ENCODE results near the gene PDE4D. TPM values are rescaled to one million over a fixed set of nuclear protein-coding genes. Genes with fewer than 3 reads are reported as not detected.

The PDE4D gene
- total RNA-seq, 1 donor from 2014 or later, result 14.2 TPM

DNA sequence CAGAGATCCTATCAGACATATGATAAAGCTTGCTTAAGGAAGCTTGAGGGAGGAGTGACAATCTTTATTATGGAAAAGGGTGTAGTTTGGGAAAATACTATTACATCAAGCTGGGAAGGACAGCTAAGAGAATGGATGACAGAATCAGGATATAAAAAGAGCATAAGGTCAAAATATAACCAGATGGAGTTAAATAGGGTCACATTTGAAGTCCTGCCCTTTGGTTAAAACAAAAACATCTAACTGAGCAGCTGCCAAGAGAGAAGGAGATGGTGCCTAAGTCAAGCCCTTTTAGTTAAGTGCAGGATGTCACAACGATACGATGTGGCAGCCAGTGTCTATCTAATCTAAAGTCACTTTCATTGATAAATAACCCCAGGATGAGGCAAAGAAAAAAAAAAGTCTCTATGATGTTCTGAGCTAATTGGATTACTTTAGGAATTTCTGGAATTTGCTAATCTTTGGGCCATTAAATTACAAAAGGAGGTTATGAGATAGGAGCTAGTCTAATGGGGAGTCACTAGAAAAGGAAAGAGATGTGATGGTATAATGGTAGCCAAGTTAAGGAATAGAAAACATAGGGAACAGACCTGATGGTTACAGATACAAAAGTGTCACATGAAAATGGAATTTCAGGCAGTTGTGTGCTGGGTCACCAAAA, 365.2 kb downstream of the PDE4D start:
- H3K79me2 ChIP-seq (ENCODE audit: insufficient read depth, low read length), result no peaks in the 10 kb centered on the region
- Mint-ChIP-seq H3K4me1 (ENCODE audit: low read depth, unreplicated experiment) (peaks cover 8% of the 10 kb centered on the region), H3K27me3 (ENCODE audit: low read depth, unreplicated experiment) (no peaks in the 10 kb centered on the region), H3K9me3 (ENCODE audit: unreplicated experiment) (peaks cover 4% of the 10 kb centered on the region), H3K27ac (ENCODE audit: unreplicated experiment) (no peak overlapping the region), H3K4me3 (ENCODE audit: unreplicated experiment) (no peak overlapping the region), H3K36me3 (ENCODE audit: low read depth, unreplicated experiment) (peaks cover 4% of the 10 kb centered on the region)
- H3K4me2 ChIP-seq (ENCODE audit: low read length), result no peak overlapping the region
- no peak for TF ChIP-seq EZH2 (IDR thresholded peaks at IDR 0.05; ENCODE audit: insufficient read depth, low read length)
- TF ChIP-seq, protein P1, sequence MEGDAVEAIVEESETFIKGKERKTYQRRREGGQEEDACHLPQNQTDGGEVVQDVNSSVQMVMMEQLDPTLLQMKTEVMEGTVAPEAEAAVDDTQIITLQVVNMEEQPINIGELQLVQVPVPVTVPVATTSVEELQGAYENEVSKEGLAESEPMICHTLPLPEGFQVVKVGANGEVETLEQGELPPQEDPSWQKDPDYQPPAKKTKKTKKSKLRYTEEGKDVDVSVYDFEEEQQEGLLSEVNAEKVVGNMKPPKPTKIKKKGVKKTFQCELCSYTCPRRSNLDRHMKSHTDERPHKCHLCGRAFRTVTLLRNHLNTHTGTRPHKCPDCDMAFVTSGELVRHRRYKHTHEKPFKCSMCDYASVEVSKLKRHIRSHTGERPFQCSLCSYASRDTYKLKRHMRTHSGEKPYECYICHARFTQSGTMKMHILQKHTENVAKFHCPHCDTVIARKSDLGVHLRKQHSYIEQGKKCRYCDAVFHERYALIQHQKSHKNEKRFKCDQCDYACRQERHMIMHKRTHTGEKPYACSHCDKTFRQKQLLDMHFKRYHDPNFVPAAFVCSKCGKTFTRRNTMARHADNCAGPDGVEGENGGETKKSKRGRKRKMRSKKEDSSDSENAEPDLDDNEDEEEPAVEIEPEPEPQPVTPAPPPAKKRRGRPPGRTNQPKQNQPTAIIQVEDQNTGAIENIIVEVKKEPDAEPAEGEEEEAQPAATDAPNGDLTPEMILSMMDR (IDR thresholded peaks at IDR 0.05; ENCODE audit: insufficient read depth, low read depth, low read length), result no peak
- no peaks in the 10 kb centered on the region for H3K36me3 ChIP-seq (ENCODE audit: insufficient read depth, low read length)
- no peak for FAIRE-seq
- no peaks in the 10 kb centered on the region for H4K20me1 ChIP-seq (ENCODE audit: insufficient read depth, low read length)
- no peak for DNase-seq (ENCODE audit: low read depth)
- H3K4me3 ChIP-seq (ENCODE audit: insufficient read depth, low read depth, low read length), result no peak overlapping the region
- H3K27me3 ChIP-seq (ENCODE audit: insufficient read depth, low read length), result no peaks in the 10 kb centered on the region
- no peak overlapping the region for H3K27ac ChIP-seq (ENCODE audit: low read depth, low read length)
- no peak overlapping the region for H2AFZ ChIP-seq (ENCODE audit: low read depth, low read length)
- H3K4me1 ChIP-seq (ENCODE audit: insufficient read depth, low read length), result peaks cover 12% of the 10 kb centered on the region
- no peak overlapping the region for H3K9ac ChIP-seq (ENCODE audit: low read length)
- H3K9me3 ChIP-seq (ENCODE audit: insufficient read depth, low read depth, low read length), result no peaks in the 10 kb centered on the region

DNA sequence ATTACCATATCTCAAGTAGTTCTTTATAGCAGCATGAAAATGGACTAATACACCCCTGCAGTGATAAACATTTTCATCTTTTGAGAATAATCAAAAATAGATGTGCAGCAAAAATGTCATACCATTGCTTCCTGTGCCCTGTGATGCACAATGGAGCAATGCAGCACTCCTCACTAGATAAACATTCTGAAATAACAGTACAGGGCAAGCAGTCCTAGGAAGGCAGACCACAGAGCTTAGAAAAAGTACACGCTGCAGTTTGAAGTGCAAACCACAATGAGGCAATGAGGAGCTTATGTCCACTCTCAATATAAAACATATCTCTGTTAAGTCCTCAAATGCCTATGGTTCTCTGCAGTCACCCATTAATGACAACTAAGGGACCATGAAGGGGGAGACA, 367.6 kb downstream of the PDE4D start:
- Mint-ChIP-seq H3K27me3 (ENCODE audit: low read depth, unreplicated experiment) (no peaks in the 10 kb centered on the region), H3K4me3 (ENCODE audit: unreplicated experiment) (no peak overlapping the region), H3K9me3 (ENCODE audit: unreplicated experiment) (peaks cover 4% of the 10 kb centered on the region), H3K36me3 (ENCODE audit: low read depth, unreplicated experiment) (peaks cover 4% of the 10 kb centered on the region), H3K4me1 (ENCODE audit: low read depth, unreplicated experiment) (peaks cover 13% of the 10 kb centered on the region), H3K27ac (ENCODE audit: unreplicated experiment) (no peak overlapping the region)
- Histone ChIP-seq H3K27ac (ENCODE audit: low read depth, low read length) (peak overlapping the region; percentile 40), H3K9me3 (ENCODE audit: insufficient read depth, low read depth, low read length) (no peaks in the 10 kb centered on the region), H3K4me3 (ENCODE audit: insufficient read depth, low read depth, low read length) (no peak overlapping the region), H3K4me2 (ENCODE audit: low read length) (peak overlapping the region; percentile 6), H2AFZ (ENCODE audit: low read depth, low read length) (no peak overlapping the region), H4K20me1 (ENCODE audit: insufficient read depth, low read length) (no peaks in the 10 kb centered on the region), H3K9ac (ENCODE audit: low read length) (no peak overlapping the region), H3K79me2 (ENCODE audit: insufficient read depth, low read length) (no peaks in the 10 kb centered on the region), H3K4me1 (ENCODE audit: insufficient read depth, low read length) (peaks cover 12% of the 10 kb centered on the region), H3K27me3 (ENCODE audit: insufficient read depth, low read length) (no peaks in the 10 kb centered on the region), H3K36me3 (ENCODE audit: insufficient read depth, low read length) (no peaks in the 10 kb centered on the region)
- DNase-seq (ENCODE audit: low read depth) (peak; percentile 86), FAIRE-seq (peak; percentile 84)
- TF ChIP-seq, protein P1 (IDR thresholded peaks at IDR 0.05; ENCODE audit: insufficient read depth, low read depth, low read length), result peak; percentile 15
- no peak for TF ChIP-seq EZH2 (IDR thresholded peaks at IDR 0.05; ENCODE audit: insufficient read depth, low read length)

DNA sequence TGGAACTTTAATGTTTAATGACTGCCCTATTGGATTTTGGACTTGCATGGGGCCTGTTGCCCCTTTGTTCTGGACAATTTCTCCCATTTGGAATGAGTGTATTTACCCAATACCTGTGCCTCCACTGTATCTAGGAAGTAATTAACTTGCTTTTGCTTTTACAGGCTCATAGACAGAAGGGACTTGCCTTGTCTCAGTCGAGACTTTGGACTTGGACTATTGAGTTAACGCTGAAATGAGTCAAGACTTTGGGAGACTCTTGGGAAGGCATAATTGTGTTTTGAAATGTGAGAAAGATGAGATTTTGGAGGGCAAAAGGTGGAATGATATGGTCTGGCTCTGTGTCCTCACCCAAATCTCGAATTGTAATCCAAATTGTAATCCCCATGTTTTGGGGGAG, 368.2 kb downstream of the PDE4D start:
- H3K36me3 ChIP-seq (ENCODE audit: insufficient read depth, low read length), result no peaks in the 10 kb centered on the region
- H3K4me2 ChIP-seq (ENCODE audit: low read length), result peak overlapping the region; percentile 6
- Mint-ChIP-seq H3K4me3 (ENCODE audit: unreplicated experiment) (no peak overlapping the region), H3K9me3 (ENCODE audit: unreplicated experiment) (peaks cover 4% of the 10 kb centered on the region), H3K36me3 (ENCODE audit: low read depth, unreplicated experiment) (peaks cover 4% of the 10 kb centered on the region), H3K27me3 (ENCODE audit: low read depth, unreplicated experiment) (no peaks in the 10 kb centered on the region), H3K27ac (ENCODE audit: unreplicated experiment) (no peak overlapping the region), H3K4me1 (ENCODE audit: low read depth, unreplicated experiment) (peaks cover 13% of the 10 kb centered on the region)
- no peak overlapping the region for H2AFZ ChIP-seq (ENCODE audit: low read depth, low read length)
- no peak for FAIRE-seq
- H3K4me1 ChIP-seq (ENCODE audit: insufficient read depth, low read length), result peaks cover 12% of the 10 kb centered on the region
- no peak overlapping the region for H3K4me3 ChIP-seq (ENCODE audit: insufficient read depth, low read depth, low read length)
- no peak for DNase-seq (ENCODE audit: low read depth)
- H3K9me3 ChIP-seq (ENCODE audit: insufficient read depth, low read depth, low read length), result no peaks in the 10 kb centered on the region
- H4K20me1 ChIP-seq (ENCODE audit: insufficient read depth, low read length), result no peaks in the 10 kb centered on the region
- no peaks in the 10 kb centered on the region for H3K79me2 ChIP-seq (ENCODE audit: insufficient read depth, low read length)
- H3K27me3 ChIP-seq (ENCODE audit: insufficient read depth, low read length), result no peaks in the 10 kb centered on the region
- peak overlapping the region; percentile 40 for H3K27ac ChIP-seq (ENCODE audit: low read depth, low read length)
- TF ChIP-seq, protein P1 (IDR thresholded peaks at IDR 0.05; ENCODE audit: insufficient read depth, low read depth, low read length), result no peak
- TF ChIP-seq EZH2 (IDR thresholded peaks at IDR 0.05; ENCODE audit: insufficient read depth, low read length), result no peak
- H3K9ac ChIP-seq (ENCODE audit: low read length), result no peak overlapping the region

All from astrocyte (in vitro differentiated cells and primary cell).